Activated CD8-positive, alpha-beta T cell treated with anti-CD3 and anti-CD28 coated beads, Interleukin-2, amount 10 ng/mL, durations not matched to agents 7 days and 5 days (primary cell): Measurements from ENCODE around the gene MGST1. TPM values are rescaled to one million over a fixed set of nuclear protein-coding genes. Genes with fewer than 3 reads are reported as not detected.
"Not testable (repeated sequence)": the region's sequence is repeated elsewhere in the genome, so short reads cannot be mapped to it uniquely, and the experiment has no call there.

Experiments used
- ATAC-seq: fragments of 150-1000 bp; cut with Tn5 transposase; one replicate; pipeline ENCODE4 v1.10.0; 2021; ENCODE audit warnings: moderate library complexity
- CTCF ChIA-PET: fragments of 350-600 bp; sonication (Branson Sonifier 250); formaldehyde crosslinking; loops from one replicate; lab custom pipeline; 2021; ENCODE audit warnings: antibody characterized with exemption; lab: Charles Lee
- POLR2A ChIA-PET: fragments of 350-600 bp; sonication (Branson Sonifier 250); formaldehyde crosslinking; loops from one replicate; lab custom pipeline; 2021; ENCODE audit warnings: antibody characterized with exemption; lab: Charles Lee
- DNase-seq: peaks from one replicate; pipeline ENCODE4 v3.0.0-alpha.2; 2020
- H3K27ac Mint-ChIP-seq: one replicate; pipeline ENCODE4 v1.8.0; 2021; ENCODE audit warnings: mild to moderate bottlenecking, mixed read lengths
- H3K27me3 Mint-ChIP-seq: one replicate; pipeline ENCODE4 v1.8.0; 2021; ENCODE audit warnings: low read depth, mixed read lengths
- H3K36me3 Mint-ChIP-seq: one replicate; pipeline ENCODE4 v1.8.0; 2021; ENCODE audit warnings: low read depth, mixed read lengths
- H3K4me1 Mint-ChIP-seq: one replicate; pipeline ENCODE4 v1.8.0; 2021; ENCODE audit warnings: low read depth, mixed read lengths
- H3K4me3 Mint-ChIP-seq: one replicate; pipeline ENCODE4 v1.8.0; 2021; ENCODE audit warnings: mild to moderate bottlenecking, mixed read lengths
- H3K9me3 Mint-ChIP-seq: one replicate; pipeline ENCODE4 v1.8.0; 2022; ENCODE audit warnings: mixed read lengths; ENCODE audit not compliant: insufficient read depth
- total RNA-seq, 2 experiments: library from RNA; stranded (reverse); gene quantifications; one replicate each; pipeline ENCODE4 v1.2.3, GENCODE V29; 2021

The MGST1 gene
- total RNA-seq, 2 experiments from 2014 or later = not detected

DNA sequence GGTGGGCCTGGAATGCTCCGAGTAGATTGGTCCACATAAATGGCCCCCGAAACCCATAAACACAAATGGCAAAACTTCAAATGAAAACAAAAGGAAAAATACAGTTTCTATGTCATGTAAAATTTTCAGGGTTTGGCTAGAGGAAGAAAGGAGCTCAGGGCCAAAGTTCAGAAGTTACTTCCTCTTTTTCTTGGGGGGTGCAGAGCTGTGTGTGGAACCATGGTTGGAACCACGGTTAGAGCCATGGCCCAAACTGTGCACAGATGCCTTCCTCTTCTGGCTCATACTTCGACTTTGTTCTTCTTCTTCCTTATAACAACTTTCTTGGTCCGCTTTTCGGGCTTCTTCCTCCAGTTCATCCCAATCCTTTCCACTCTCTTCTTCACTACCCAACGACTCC, 51.7 kb downstream of the MGST1 start:
- Mint-ChIP-seq H3K36me3 (no peaks in the 10 kb centered on the region), H3K27me3 (no peaks in the 10 kb centered on the region), H3K4me1 (no peaks in the 10 kb centered on the region), H3K27ac (no peak overlapping the region), H3K9me3 (peaks cover 4% of the 10 kb centered on the region), H3K4me3 (no peak overlapping the region)
- ATAC-seq (no peak), DNase-seq (no peak)
- POLR2A ChIA-PET = no interaction called here
- CTCF ChIA-PET = no interaction called here

DNA sequence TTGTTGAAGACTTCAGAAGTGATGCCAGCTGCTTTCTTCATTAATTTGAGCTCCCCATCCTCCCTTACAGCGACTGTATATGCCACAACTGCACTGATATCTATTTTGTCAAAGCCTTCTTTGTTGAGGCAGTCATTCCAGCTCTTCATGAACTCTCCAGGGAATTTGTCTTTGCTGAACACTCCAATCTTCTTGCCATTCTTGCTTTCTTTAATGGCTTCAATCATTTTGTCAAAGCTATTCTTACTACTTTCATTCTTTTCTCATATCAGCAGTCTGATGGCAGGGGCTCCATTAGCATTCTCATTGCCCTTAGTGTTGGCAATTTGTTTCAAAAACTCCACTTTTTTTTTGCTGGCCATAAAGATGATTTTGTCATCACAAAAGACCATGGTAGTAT, 54.4 kb downstream of the MGST1 start:
- H3K4me3 Mint-ChIP-seq, H3K4me1 Mint-ChIP-seq, CTCF ChIA-PET, POLR2A ChIA-PET, ATAC-seq, DNase-seq, H3K27ac Mint-ChIP-seq, H3K27me3 Mint-ChIP-seq, H3K36me3 Mint-ChIP-seq: not testable (repeated sequence)
- peaks cover 13% of the 10 kb centered on the region for H3K9me3 Mint-ChIP-seq

DNA sequence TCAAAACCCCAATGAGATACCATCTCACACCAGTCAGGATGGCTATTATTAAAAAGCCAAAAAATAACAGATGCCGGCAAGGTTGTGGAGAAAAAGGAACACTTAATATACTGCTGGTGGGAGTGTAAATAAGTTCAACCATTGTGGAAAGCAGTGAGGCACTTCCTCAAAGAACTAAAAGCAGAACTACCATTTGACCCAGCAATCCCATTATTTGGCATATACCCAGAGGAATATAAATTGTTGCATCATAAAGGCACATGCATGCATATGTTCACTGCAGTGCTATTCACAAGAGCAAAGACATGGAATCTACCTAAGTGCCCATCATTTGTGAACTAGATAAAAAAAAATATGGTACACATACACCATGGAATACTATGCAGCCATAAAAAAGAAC, 59.9 kb downstream of the MGST1 start:
- ChIA-PET CTCF (no interaction called here), POLR2A (no interaction called here)
- no peaks in the 10 kb centered on the region for H3K36me3 Mint-ChIP-seq
- DNase-seq (no peak), ATAC-seq (no peak)
- no peaks in the 10 kb centered on the region for H3K27me3 Mint-ChIP-seq
- H3K27ac Mint-ChIP-seq = no peak overlapping the region
- H3K4me1 Mint-ChIP-seq = no peaks in the 10 kb centered on the region
- H3K9me3 Mint-ChIP-seq = peaks cover 23% of the 10 kb centered on the region
- no peak overlapping the region for H3K4me3 Mint-ChIP-seq

Other genes with a start within 250 kb of the MGST1 start
- not detected for gene SLC15A5, start 70.0 kb upstream of the MGST1 start, total RNA-seq